WI38 (cell line): ENCODE results near the gene PFKFB3.

ENCODE experiments used
- H3K4me3 ChIP-seq: 2 replicates; pipeline ENCODE4 v1.5.1; 2011; ENCODE audit warnings: low read depth, mild to moderate bottlenecking, control low read depth, low read length
- CTCF ChIP-seq: IDR thresholded peaks from 2 replicates; pipeline ENCODE4 v1.5.1; 2012; ENCODE audit warnings: low read depth, mild to moderate bottlenecking, control low read depth, low read length

PFKFB3 gene

GRCh38 chr10:6297951-6298381 is 95.2 kb downstream of the PFKFB3 start:
- no peak for TF ChIP-seq CTCF
- no peak overlapping the region for H3K4me3 ChIP-seq

- no peak for TF ChIP-seq CTCF
- H3K4me3 ChIP-seq, result no peak overlapping the region
Observed at GRCh38 chr10:6298428-6298827, 95.7 kb downstream of the PFKFB3 start.

GRCh38 chr10:6299234-6299633 is 96.5 kb downstream of the PFKFB3 start:
- TF ChIP-seq CTCF, result no peak
- no peak overlapping the region for H3K4me3 ChIP-seq

GRCh38 chr10:6299743-6300105 is 97.0 kb downstream of the PFKFB3 start:
- H3K4me3 ChIP-seq, result no peak overlapping the region
- no peak for TF ChIP-seq CTCF

- TF ChIP-seq CTCF, result no peak
- no peak overlapping the region for H3K4me3 ChIP-seq
Observed at GRCh38 chr10:6300106-6300783, 97.5 kb downstream of the PFKFB3 start.

- no peak for TF ChIP-seq CTCF
- H3K4me3 ChIP-seq, result no peak overlapping the region
Observed at GRCh38 chr10:6300784-6301460, 98.2 kb downstream of the PFKFB3 start.

GRCh38 chr10:6301488-6302075 is 98.8 kb downstream of the PFKFB3 start:
- H3K4me3 ChIP-seq, result no peak overlapping the region
- no peak for TF ChIP-seq CTCF
